Fibroblast of skin of left quadriceps (primary cell): ENCODE data around the gene SLC25A22.
A peak's percentile ranks its signal among the peaks of the same experiment; 100 is the strongest.

Experiments used
- DNase-seq, 2 experiments: peaks; one replicate each; pipeline ENCODE4 v3.0.0-alpha.2; 2013; ENCODE audit warnings: low read depth in 2 of 2

SLC25A22 gene

GRCh38 chr11:747158-748006 is 50.7 kb downstream of the SLC25A22 start, which contains the start of gene TALDO1:
TALDO1 (plus strand) TSS chr11:747464; CDS start chr11:747482, 18 bp downstream.
- DNase-seq = peak; percentile 53 to 60

- DNase-seq = no peak
These were observed 51.6 kb downstream of the SLC25A22 start for GRCh38 chr11:746289-747157.

GRCh38 chr11:745428-745827 is 52.7 kb downstream of the SLC25A22 start:
- DNase-seq = no peak

- DNase-seq = no peak
These were observed 55.4 kb downstream of the SLC25A22 start for GRCh38 chr11:742571-743201.

GRCh38 chr11:742156-742546 is 55.9 kb downstream of the SLC25A22 start:
- DNase-seq = no peak
